HepG2 (cell line): ENCODE data around the gene RAB1B. TPM values are rescaled to one million over a fixed set of nuclear protein-coding genes. Genes with fewer than 3 reads are reported as not detected.

Source experiments
- ATF1 ChIP-seq: IDR thresholded peaks from 2 replicates; pipeline ENCODE4 v1.6.1; 2016; ENCODE audit warnings: mild to moderate bottlenecking, control low read depth
- DMAP1 ChIP-seq: IDR thresholded peaks from 2 replicates; pipeline ENCODE4 v1.6.1; 2016
- ETV6 ChIP-seq: sonication (generic); formaldehyde crosslinking; conservative IDR thresholded peaks from 2 replicates; pipeline ENCODE4 v1.4.0; 2020; ENCODE audit warnings: missing genetic modification reagents
- FOSL2 ChIP-seq: sonication (generic); formaldehyde crosslinking; IDR thresholded peaks from 2 replicates; pipeline ENCODE4 v1.4.0; 2020; ENCODE audit warnings: missing genetic modification reagents
- HNF4A ChIP-seq: sonication (generic); formaldehyde crosslinking; IDR thresholded peaks from 2 replicates; pipeline ENCODE4 v1.4.0; 2020; ENCODE audit warnings: missing genetic modification reagents
- JUN ChIP-seq: sonication (generic); formaldehyde crosslinking; IDR thresholded peaks from 2 replicates; pipeline ENCODE4 v1.4.0; 2020; ENCODE audit warnings: mild to moderate bottlenecking, missing genetic modification reagents
- MAFK ChIP-seq, 2 experiments: IDR thresholded peaks in 1 of 2; conservative IDR thresholded peaks in 1 of 2; 2 replicates each; pipeline ENCODE4 v1.6.1; 2011; ENCODE audit warnings: improper control_type of control experiment in 2 of 2, low read length in 2 of 2
- MLLT10 ChIP-seq: sonication (generic); formaldehyde crosslinking; IDR thresholded peaks from 2 replicates; pipeline ENCODE4 v1.4.0; 2020; ENCODE audit warnings: missing genetic modification reagents
- PAWR ChIP-seq: sonication (generic); formaldehyde crosslinking; IDR thresholded peaks from 2 replicates; pipeline ENCODE4 v1.4.0; 2020; ENCODE audit warnings: missing genetic modification reagents, mild to moderate bottlenecking, borderline replicate concordance
- POLR2A ChIP-seq, 2 experiments: IDR thresholded peaks; 2 replicates each; pipeline ENCODE4 v1.6.1; 2011; ENCODE audit warnings: low read depth in 2 of 2, low read length in 2 of 2, mild to moderate bottlenecking in 1 of 2, moderate library complexity in 1 of 2; ENCODE audit not compliant: insufficient read depth in 1 of 2
- RBFOX2 ChIP-seq: fragments of 200-400 bp; formaldehyde crosslinking; IDR thresholded peaks from 2 replicates; pipeline ENCODE4 v1.6.1; 2017; ENCODE audit warnings: low read depth, mild to moderate bottlenecking, low read length
- RORA ChIP-seq: sonication (generic); formaldehyde crosslinking; IDR thresholded peaks from 2 replicates; pipeline ENCODE4 v1.5.0; 2020; ENCODE audit warnings: mild to moderate bottlenecking, missing genetic modification reagents, moderate library complexity
- SNAPC2 ChIP-seq: sonication (generic); formaldehyde crosslinking; IDR thresholded peaks from 2 replicates; pipeline ENCODE4 v1.8.1; 2022; ENCODE audit warnings: mild to moderate bottlenecking, missing genetic modification reagents
- TBX3 ChIP-seq: fragments of 450-650 bp; IDR thresholded peaks from 2 replicates; pipeline ENCODE4 v1.6.1; 2017; ENCODE audit warnings: antibody characterized with exemption, mild to moderate bottlenecking, inconsistent platforms, borderline replicate concordance
- TRIM24 ChIP-seq: sonication (generic); formaldehyde crosslinking; IDR thresholded peaks from 2 replicates; pipeline ENCODE4 v1.8.0; 2022; ENCODE audit warnings: mild to moderate bottlenecking, missing genetic modification reagents
- YY1 ChIP-seq: IDR thresholded peaks from 2 replicates; pipeline ENCODE4 v1.6.1; 2011; ENCODE audit warnings: low read length, low read depth, moderate library complexity, mild to moderate bottlenecking; ENCODE audit not compliant: insufficient read depth, insufficient replicate concordance
- ZBTB42 ChIP-seq: sonication (generic); formaldehyde crosslinking; IDR thresholded peaks from 2 replicates; pipeline ENCODE4 v1.5.0; 2020; ENCODE audit warnings: mild to moderate bottlenecking, missing genetic modification reagents
- ZFAT ChIP-seq: sonication (generic); formaldehyde crosslinking; conservative IDR thresholded peaks from 2 replicates; pipeline ENCODE4 v1.8.1; 2023; ENCODE audit warnings: missing genetic modification reagents, inconsistent platforms
- ZFP36 ChIP-seq: fragments of 150-350 bp; IDR thresholded peaks from 2 replicates; pipeline ENCODE4 v1.6.1; 2018; ENCODE audit warnings: borderline replicate concordance, low read length, low read depth; ENCODE audit not compliant: partially characterized antibody
- ZNF484 ChIP-seq: sonication (generic); formaldehyde crosslinking; IDR thresholded peaks from 2 replicates; pipeline ENCODE4 v1.5.1; 2020; ENCODE audit warnings: mild to moderate bottlenecking, low read depth, missing genetic modification reagents, borderline replicate concordance
- ZNF674 ChIP-seq: sonication (generic); formaldehyde crosslinking; IDR thresholded peaks from 2 replicates; pipeline ENCODE4 v1.5.0; 2020; ENCODE audit warnings: low read depth, mild to moderate bottlenecking, missing genetic modification reagents
- ZNF746 ChIP-seq: sonication (generic); formaldehyde crosslinking; IDR thresholded peaks from 2 replicates; pipeline ENCODE4 v1.8.0; 2022; ENCODE audit warnings: mild to moderate bottlenecking, missing genetic modification reagents
- ZNF747 ChIP-seq: sonication (generic); formaldehyde crosslinking; IDR thresholded peaks from 2 replicates; pipeline ENCODE4 v1.8.1; 2023; ENCODE audit warnings: missing genetic modification reagents, mild to moderate bottlenecking, borderline replicate concordance
- polyA plus RNA-seq, 8 experiments: library from polyadenylated mRNA; depleted of rRNA in 3 of 8; stranded (reverse) in 7 of 8; unstranded in 1 of 8; fragments of >200 nt; fragmentation: Illumina TruSeq in 4 of 8; extraction: Trizol in 4 of 8; gene quantifications; 2 replicates each; pipeline versions ENCODE4 v1.2.1 to v1.2.3, GENCODE V29; 2011 to 2016; ENCODE audit warnings: low read depth in 4 of 8, missing spikeins in 1 of 8, mixed read lengths in 1 of 8; ENCODE audit not compliant: insufficient read depth in 1 of 8
- total RNA-seq, 5 experiments: library from RNA; depleted of rRNA; stranded (reverse); fragments of >200 nt; fragmentation: Illumina TruSeq; extraction: Trizol; gene quantifications; 2 replicates each; pipeline ENCODE4 v1.2.3, GENCODE V29; 2016; ENCODE audit warnings: low read depth in 1 of 5
- TF ChIP-seq, protein P1 (sequence below): sonication (generic); formaldehyde crosslinking; IDR thresholded peaks from 2 replicates; pipeline ENCODE4 v1.4.0; 2020; ENCODE audit warnings: mild to moderate bottlenecking, missing genetic modification reagents
- TF ChIP-seq, protein P2 (sequence below): IDR thresholded peaks from 2 replicates; pipeline ENCODE4 v1.6.1; 2016; ENCODE audit warnings: control low read depth
- TF ChIP-seq, protein P3 (sequence below): sonication (generic); formaldehyde crosslinking; IDR thresholded peaks from 2 replicates; pipeline ENCODE4 v1.4.0; 2020; ENCODE audit warnings: missing genetic modification reagents, borderline replicate concordance

Gene RAB1B
- total and polyA plus RNA-seq, 2 of the 13 experiments (the other 11 are each of a cell fraction or from before 2014, with no cell fraction given) = 77.9 to 87.9 TPM

DNA sequence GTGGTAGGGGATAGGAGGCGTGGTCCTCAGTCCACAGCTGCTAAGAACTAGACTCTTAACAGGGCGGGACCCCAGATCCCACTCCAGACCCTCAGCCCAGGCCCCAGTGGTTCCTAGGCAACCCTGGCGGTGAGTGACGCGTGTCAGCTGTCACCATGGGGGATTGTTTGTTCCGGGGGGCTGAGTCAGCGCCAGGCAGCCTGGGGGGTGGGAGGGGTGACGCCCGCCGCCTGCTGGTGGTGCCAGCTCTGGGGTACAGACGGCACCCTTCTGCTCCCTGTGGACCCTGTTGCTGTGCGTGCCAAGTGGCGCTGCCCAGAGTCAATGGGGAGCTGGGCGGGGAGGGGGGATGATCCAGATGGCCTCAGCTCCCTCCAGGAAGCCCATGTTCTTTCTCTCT, 12.0 kb downstream of the RAB1B start (continued):
- TF ChIP-seq ZFP36 (no peak), YY1 (no peak), ATF1 (CRISPR knock-in tag) (no peak), HNF4A (CRISPR knock-in tag) (no peak), ZNF484 (no peak), MAFK (conservative IDR thresholded peaks at IDR 0.05 in 1 of 2, IDR thresholded peaks at IDR 0.05 in 1 of 2; ENCODE audit: low read length in 2 of 2) (0 out of 4 replicates have a peak, but pooled peaks of 1 of the 2 experiments have one; percentile 6), DMAP1 (CRISPR knock-in tag) (no peak), ZNF747 (CRISPR knock-in tag) (no peak), ZFAT (CRISPR knock-in tag) (no peak), FOSL2 (CRISPR knock-in tag) (peak; percentile 75), JUN (CRISPR knock-in tag) (no peak), RORA (CRISPR knock-in tag) (no peak), ETV6 (no peak), ZBTB42 (CRISPR knock-in tag) (no peak), POLR2A (IDR thresholded peaks at IDR 0.05; ENCODE audit: insufficient read depth in 1 of 2, low read depth in 2 of 2, low read length in 2 of 2) (no peak), ZNF674 (CRISPR knock-in tag) (no peak), RBFOX2 (no peak), MLLT10 (CRISPR knock-in tag) (no peak), TBX3 (no peak), ZNF746 (CRISPR knock-in tag) (no peak), SNAPC2 (CRISPR knock-in tag) (no peak), TRIM24 (CRISPR knock-in tag) (no peak), PAWR (CRISPR knock-in tag) (no peak)
- TF ChIP-seq, protein P1, sequence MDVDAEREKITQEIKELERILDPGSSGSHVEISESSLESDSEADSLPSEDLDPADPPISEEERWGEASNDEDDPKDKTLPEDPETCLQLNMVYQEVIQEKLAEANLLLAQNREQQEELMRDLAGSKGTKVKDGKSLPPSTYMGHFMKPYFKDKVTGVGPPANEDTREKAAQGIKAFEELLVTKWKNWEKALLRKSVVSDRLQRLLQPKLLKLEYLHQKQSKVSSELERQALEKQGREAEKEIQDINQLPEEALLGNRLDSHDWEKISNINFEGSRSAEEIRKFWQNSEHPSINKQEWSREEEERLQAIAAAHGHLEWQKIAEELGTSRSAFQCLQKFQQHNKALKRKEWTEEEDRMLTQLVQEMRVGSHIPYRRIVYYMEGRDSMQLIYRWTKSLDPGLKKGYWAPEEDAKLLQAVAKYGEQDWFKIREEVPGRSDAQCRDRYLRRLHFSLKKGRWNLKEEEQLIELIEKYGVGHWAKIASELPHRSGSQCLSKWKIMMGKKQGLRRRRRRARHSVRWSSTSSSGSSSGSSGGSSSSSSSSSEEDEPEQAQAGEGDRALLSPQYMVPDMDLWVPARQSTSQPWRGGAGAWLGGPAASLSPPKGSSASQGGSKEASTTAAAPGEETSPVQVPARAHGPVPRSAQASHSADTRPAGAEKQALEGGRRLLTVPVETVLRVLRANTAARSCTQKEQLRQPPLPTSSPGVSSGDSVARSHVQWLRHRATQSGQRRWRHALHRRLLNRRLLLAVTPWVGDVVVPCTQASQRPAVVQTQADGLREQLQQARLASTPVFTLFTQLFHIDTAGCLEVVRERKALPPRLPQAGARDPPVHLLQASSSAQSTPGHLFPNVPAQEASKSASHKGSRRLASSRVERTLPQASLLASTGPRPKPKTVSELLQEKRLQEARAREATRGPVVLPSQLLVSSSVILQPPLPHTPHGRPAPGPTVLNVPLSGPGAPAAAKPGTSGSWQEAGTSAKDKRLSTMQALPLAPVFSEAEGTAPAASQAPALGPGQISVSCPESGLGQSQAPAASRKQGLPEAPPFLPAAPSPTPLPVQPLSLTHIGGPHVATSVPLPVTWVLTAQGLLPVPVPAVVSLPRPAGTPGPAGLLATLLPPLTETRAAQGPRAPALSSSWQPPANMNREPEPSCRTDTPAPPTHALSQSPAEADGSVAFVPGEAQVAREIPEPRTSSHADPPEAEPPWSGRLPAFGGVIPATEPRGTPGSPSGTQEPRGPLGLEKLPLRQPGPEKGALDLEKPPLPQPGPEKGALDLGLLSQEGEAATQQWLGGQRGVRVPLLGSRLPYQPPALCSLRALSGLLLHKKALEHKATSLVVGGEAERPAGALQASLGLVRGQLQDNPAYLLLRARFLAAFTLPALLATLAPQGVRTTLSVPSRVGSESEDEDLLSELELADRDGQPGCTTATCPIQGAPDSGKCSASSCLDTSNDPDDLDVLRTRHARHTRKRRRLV (CRISPR knock-in tag) = no peak
- TF ChIP-seq, protein P2, sequence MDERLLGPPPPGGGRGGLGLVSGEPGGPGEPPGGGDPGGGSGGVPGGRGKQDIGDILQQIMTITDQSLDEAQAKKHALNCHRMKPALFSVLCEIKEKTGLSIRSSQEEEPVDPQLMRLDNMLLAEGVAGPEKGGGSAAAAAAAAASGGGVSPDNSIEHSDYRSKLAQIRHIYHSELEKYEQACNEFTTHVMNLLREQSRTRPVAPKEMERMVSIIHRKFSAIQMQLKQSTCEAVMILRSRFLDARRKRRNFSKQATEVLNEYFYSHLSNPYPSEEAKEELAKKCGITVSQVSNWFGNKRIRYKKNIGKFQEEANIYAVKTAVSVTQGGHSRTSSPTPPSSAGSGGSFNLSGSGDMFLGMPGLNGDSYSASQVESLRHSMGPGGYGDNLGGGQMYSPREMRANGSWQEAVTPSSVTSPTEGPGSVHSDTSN (CRISPR knock-in tag) = peak; percentile 63
- TF ChIP-seq, protein P3, sequence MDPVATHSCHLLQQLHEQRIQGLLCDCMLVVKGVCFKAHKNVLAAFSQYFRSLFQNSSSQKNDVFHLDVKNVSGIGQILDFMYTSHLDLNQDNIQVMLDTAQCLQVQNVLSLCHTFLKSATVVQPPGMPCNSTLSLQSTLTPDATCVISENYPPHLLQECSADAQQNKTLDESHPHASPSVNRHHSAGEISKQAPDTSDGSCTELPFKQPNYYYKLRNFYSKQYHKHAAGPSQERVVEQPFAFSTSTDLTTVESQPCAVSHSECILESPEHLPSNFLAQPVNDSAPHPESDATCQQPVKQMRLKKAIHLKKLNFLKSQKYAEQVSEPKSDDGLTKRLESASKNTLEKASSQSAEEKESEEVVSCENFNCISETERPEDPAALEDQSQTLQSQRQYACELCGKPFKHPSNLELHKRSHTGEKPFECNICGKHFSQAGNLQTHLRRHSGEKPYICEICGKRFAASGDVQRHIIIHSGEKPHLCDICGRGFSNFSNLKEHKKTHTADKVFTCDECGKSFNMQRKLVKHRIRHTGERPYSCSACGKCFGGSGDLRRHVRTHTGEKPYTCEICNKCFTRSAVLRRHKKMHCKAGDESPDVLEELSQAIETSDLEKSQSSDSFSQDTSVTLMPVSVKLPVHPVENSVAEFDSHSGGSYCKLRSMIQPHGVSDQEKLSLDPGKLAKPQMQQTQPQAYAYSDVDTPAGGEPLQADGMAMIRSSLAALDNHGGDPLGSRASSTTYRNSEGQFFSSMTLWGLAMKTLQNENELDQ (CRISPR knock-in tag) = no peak
